Astrocyte of the cerebellum (primary cell): ENCODE measurements around the gene SEZ6.
A peak's percentile ranks its signal among the peaks of the same experiment; 100 is the strongest.

Experiments
- DNase-seq: peaks from one replicate; pipeline ENCODE4 v3.0.0-alpha.2; 2011; ENCODE audit warnings: low read depth
- H3K4me3 ChIP-seq: 2 replicates; pipeline ENCODE4 v1.5.1; 2011; ENCODE audit warnings: mild to moderate bottlenecking, low read depth, low read length, moderate library complexity
- CTCF ChIP-seq: IDR thresholded peaks from 2 replicates; pipeline ENCODE4 v1.5.1; 2012; ENCODE audit warnings: low read length, low read depth, moderate library complexity, mild to moderate bottlenecking; ENCODE audit errors: missing control alignments
- in situ Hi-C: cut with HindIII; loops from 2 replicates; pipeline ENCODE4 v1.10.0; 2017; ENCODE audit warnings: low sequenced_read_pairs

SEZ6 gene

GRCh38 chr17:28949185-28950016 is 56.4 kb downstream of the SEZ6 start:
- no peak for DNase-seq
- peak overlapping the region; percentile 93 for H3K4me3 ChIP-seq
- TF ChIP-seq CTCF: no peak
- in situ Hi-C loops: no loop called here

- H3K4me3 ChIP-seq: peak overlapping the region; percentile 93
- no peak for DNase-seq
- no peak for TF ChIP-seq CTCF
- in situ Hi-C loops: no loop called here
Observed at GRCh38 chr17:28948873-28949184, 57.0 kb downstream of the SEZ6 start.

GRCh38 chr17:28948342-28948741 is 57.5 kb downstream of the SEZ6 start:
- TF ChIP-seq CTCF: no peak
- in situ Hi-C loops: no loop called here
- DNase-seq: no peak
- peak overlapping the region; percentile 93 for H3K4me3 ChIP-seq

- no peak for DNase-seq
- in situ Hi-C loops: no loop called here
- H3K4me3 ChIP-seq: peak overlapping the region; percentile 93
- no peak for TF ChIP-seq CTCF
Observed at GRCh38 chr17:28947639-28948038, 58.2 kb downstream of the SEZ6 start.

GRCh38 chr17:28946239-28946638 is 59.6 kb downstream of the SEZ6 start:
- in situ Hi-C loops: no loop called here
- DNase-seq: peak; percentile 82
- no peak overlapping the region for H3K4me3 ChIP-seq
- TF ChIP-seq CTCF: no peak

GRCh38 chr17:28944862-28945741 is 60.7 kb downstream of the SEZ6 start:
- no peak for TF ChIP-seq CTCF
- no peak overlapping the region for H3K4me3 ChIP-seq
- peak; percentile 71 for DNase-seq
- in situ Hi-C loops: no loop called here
